8988T (cell line): ENCODE data around the gene ADAM19.

Experiments used
- DNase-seq: peaks from one replicate; pipeline ENCODE4 v3.0.0; 2011

The ADAM19 gene

DNA sequence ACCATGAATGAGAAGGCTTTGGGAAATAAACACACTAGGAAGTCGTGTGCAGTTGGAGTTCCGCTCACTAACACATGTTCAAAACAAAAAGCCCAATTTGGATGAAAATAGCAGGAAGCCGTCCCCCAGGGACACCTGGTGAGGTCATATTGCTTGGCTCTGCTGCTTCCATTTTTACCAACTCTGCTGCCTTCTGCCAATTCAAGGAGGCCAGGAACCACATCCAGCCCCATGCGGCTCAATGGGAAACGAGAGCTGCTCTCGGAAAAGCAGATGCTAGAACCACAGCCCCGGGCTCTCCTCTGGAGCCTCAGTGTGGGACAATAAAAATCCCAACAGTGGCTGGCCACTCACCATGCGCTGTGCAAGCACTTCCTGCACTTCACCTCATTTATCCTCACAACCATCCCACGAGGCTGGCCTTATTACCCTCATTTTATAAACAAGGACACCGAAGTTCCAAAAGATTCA lies 13.4 kb downstream of the ADAM19 start:
- DNase-seq: no peak

DNA sequence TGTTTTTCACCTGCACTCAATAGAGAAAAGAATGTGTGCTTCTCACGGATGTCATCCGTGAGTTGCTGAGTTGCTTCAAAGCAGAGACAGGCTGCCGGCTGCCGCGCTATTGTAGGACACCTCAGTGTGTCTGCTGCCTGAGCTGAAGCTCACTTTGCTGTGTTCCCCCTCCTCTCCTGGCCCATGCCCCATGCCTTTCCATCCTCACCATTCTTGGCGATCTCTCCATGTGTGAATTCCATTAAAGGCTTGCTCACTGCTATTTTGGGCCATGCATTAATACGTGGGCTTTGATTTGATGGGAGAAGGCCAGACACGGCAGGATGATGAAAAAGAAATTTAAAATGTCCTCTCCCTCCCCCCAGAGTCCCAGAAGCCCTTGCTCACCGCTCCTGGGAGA lies 14.5 kb downstream of the ADAM19 start:
- DNase-seq: no peak

GRCh38 chr5:157559301-157559700 lies 16.3 kb downstream of the ADAM19 start:
- DNase-seq: no peak

DNA sequence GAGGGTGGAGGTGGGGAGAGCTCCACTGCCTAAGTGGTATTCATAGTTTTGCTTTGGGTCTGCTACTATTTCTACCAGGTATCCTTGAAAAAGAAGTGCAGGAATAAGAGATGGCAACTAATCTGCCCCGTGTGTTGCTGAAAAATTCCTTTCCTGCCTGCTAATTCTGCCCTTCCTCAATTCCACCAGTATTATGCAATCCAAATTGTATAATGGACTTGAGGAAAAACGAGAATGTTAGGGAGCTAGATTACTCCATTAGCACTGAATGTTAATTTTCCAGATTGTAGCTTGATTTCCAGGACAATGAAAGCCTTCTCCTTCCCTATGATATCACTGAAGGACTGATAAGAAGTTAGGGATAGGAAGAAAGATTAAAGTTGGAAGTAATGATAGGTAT lies 16.9 kb downstream of the ADAM19 start:
- DNase-seq: no peak

DNA sequence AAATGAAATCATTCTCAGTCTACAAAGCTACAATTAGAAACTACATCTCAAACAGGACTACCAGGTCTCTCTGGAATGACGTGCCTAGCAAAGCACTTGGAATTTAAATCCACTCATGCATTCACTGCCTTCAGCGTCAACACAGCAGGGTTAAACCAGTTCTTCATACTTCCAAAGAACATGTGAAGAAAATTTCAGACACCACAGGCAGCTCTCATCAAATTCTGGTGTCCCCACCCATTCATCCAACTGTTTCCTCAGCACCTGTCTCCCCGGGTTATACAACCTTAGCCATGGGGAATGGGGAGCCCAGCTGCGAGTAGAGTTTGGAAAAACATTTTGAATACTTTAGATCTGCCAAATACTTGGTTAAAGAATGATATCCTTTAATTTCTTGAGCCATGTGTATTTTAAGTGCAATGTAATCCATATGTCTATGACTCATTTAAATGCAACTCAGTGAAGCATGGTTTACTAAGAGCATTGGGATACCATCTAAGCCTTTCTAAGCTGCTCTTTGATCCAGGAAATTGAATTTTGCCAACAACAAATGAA lies 17.5 kb downstream of the ADAM19 start:
- DNase-seq: no peak

DNA sequence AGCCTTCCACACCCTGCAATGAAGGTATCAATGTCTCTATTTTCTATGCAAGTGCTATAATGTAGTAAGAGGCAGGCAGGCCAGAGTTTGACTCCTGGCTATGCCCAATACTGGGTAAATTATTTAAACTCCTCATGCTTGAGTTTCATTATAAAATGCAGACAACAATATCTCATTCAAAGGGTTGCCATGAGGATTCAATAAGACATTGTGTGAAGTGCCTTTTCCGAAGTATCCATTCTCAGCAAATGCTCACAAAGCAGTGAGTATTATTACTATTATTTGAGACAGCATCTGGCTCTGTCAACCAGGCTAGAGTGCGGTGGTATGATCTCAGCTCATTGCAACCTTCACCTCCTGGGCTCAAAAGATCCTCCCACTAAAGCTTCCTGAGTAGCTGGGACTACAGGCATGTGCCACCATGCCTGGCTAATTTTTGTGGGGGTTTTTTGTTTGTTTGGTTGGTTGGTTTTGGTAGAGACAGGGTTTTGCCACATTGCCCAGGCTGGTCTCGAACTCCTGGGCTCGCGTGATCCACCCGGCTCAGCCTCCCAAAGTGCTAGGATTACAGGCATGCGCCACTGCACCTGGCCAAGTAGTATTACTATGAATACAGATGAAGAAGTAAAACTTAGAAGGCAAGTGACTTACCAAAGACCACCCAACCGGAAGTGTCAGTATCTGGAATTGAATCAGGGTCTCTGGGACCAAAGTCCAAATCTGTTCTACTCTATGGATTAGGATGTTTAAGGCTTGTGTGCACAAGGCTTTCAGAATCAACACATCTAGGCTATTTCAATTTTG lies 18.8 kb downstream of the ADAM19 start:
- no peak for DNase-seq

DNA sequence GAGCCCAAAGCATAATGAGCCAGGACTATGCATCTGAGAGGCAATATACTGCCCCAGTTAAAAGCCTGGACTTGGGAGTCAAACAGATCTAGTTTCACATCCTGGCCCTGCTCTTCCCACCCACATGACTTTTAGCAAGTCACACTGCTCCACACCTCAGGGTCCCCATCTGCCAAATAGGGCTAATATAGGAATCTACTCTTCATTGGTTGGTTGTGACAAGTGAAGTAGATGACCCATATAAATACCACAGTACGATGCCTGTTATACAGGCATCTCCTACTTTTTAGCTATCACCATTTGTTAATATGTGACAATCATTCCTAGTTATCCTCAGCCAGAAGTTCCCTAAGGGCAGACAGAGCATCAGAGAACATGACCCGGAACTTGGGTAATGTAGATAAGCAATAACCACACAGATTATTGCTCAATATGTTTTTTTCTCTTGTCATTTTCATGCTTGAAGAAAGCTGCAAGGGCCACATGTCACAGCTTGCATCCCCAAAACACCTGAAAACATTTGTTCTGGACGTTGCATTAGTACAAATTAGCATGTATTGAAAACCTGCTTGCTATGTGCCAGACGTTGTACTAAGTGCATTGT lies 20.4 kb downstream of the ADAM19 start:
- no peak for DNase-seq

GRCh38 chr5:157554179-157555036 lies 21.2 kb downstream of the ADAM19 start:
- no peak for DNase-seq

DNA sequence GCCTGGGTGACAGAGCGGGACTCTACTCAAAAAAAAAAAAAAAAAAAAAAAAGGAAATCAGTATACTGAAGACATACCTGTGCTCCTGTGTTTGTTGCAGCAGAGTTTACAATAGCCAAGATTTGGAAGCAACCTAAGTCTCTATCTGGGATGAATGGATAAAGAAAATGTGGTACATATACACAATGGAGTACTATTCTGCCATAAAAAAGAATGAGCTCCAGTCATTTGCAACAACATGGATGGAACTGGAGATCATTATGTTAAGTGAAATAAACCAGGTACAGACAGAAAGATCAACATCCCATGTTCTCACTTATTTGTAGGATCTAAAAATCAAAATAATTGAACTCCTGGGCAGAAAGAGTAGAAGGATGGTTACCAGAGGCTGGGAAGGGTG lies 22.9 kb downstream of the ADAM19 start:
- no peak for DNase-seq

- no peak for DNase-seq
Observed at GRCh38 chr5:157550663-157551062, 24.9 kb downstream of the ADAM19 start.

DNA sequence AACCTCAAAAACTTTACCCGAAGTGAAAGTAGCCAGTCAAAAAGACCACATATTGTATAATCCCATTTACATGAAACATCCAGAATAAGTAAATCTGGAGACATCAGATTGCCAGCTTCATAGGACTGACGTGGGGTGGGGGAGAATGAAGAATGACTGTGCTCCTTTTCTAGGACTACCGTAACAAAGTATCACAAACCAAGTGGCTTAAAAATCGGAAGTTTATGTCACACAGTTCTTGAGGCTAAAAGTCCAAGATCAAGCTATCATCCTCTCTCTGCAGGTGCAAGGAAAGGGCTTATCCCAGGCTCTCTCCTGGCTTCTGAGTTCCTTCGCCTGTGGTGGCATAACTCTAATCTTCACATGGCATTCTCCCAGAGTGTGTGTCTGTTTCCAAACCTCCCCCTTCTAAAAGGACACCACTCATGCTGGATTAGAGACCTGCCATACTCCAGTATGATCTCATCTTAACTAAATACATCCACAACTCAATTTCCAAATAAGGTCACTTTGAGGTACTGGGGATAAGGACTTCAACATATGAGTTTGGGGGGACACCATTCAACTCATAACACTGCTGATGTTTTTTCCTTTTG lies 25.5 kb downstream of the ADAM19 start:
- no peak for DNase-seq

- no peak for DNase-seq
Observed at GRCh38 chr5:157549283-157549629, 26.3 kb downstream of the ADAM19 start.

DNA sequence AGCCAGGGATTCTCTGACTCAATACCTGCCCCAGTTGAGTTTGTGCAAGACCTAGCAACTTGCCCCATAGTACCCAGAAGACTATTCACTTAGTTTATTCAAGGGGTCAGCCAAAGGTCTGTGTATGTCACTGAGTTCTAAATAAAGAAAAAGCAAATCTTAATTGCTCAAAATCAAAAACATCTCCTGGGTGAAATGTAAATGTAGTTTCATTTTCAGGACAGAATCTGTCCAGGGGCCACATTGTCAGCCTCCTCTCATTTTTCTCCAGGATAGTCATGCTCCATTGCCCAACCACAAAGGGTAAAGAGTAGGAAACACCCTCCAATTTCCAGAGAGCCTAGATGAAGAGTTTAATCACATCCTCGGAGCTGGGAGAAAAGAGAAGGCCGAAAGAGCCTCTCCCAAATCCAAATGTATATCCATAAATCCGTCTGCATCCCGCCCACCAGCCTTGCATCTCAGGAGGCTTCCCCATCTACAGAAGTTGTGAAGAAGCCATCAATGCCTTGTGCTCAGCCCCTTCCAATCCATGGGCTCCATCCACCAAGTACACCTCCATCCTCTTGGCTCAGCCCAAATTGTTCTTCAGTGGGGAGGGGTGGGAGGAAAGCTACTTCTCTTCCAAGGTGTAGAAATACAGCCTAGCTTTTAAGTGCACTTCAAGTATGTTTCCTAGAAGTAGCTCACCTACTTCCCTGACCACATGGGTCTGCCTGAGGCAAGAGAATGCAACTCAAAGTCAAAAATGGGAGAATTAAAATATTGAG lies 26.9 kb downstream of the ADAM19 start:
- no peak for DNase-seq

DNA sequence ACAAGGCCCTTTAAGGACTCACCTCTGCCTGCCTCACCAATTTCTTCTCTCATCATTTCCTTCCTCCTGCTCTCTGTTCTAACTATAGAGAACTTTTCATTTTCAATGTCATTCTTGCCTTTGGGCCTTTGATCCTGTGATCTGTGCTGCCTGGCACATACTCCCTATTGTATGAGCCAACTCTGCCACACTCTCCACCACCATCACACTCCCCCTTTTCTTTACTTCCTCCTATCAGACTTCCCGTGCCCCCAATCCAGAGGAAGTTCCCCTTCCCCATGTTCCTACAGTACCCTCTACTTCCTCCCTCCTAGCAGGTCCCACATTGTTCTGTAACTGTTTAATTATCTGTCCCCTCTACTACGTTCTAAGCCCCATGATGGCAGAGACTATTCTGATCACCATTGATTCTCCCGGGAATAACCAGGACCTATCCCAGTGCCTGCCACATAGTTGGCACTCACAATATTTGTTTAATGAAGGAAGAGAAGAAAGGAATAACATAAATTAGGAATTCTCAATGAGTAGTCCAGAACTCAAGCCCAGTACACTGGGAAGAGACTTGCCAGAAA lies 27.5 kb downstream of the ADAM19 start:
- no peak for DNase-seq

DNA sequence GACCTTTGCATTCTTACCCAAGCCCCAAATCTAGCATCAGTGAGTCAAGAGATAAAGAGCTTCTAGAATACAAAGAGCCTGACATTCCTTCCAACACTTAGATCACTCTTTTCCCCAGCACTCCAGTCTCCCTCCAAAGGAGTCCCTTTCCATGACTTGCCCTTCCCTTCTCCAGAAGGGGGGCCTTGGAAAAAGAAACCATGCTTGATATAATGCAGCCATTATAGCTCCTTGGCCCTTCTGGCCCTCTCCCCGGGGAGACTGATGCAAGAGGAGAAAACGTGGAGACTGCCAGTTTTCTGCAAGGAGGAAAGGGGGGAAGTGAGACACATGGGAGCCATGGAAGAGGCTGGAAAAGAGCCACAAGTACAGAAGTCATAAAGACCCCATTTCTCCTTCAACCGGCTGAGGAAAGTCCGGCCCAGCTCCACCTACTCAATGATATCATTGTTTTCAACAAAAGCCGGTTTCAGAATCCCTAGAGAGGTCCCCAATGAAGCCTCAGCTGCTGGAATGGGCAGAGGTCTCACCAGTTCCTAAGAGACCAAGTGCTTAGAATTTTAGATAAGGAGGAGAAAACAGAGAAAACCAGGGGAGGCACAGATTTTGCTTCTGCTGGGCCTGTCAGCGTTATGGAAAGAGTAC lies 29.0 kb downstream of the ADAM19 start:
- no peak for DNase-seq

DNA sequence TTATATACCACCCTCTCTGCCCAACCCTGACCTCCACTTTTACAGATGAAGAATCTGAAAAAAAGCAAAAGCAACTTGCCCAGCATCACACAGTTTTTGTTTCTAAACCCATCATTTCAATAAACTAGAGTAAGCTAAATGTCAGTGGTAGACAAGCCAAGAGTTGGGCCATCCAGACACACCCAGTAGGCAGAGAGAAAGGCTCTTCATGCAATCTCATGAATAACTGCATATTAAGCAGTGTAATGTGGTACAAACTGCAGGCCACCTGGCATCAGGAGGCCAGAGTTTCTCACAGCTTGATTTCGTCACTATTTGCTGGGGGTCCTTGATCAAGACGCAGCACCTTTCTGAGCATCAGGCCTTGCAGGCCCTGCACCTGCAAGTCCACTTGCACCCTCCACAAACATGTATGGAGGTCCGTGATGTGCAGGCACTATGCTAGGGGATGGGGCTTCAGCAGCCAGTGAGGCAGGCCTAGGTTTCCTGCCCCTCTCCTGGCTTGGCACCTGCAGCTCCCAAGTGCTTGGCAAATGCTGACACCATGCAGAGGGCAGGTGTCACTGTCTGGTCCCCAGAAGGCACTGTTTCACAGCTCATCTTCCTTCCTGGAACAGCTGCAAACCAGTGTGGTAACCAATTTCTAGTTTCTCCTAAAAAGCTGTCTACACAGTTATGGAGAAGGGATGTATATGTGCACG lies 29.8 kb downstream of the ADAM19 start:
- DNase-seq: no peak

- DNase-seq: no peak
Observed at GRCh38 chr5:157544623-157544989, 31.0 kb downstream of the ADAM19 start.

GRCh38 chr5:157543825-157544622 lies 31.6 kb downstream of the ADAM19 start:
- no peak for DNase-seq

DNA sequence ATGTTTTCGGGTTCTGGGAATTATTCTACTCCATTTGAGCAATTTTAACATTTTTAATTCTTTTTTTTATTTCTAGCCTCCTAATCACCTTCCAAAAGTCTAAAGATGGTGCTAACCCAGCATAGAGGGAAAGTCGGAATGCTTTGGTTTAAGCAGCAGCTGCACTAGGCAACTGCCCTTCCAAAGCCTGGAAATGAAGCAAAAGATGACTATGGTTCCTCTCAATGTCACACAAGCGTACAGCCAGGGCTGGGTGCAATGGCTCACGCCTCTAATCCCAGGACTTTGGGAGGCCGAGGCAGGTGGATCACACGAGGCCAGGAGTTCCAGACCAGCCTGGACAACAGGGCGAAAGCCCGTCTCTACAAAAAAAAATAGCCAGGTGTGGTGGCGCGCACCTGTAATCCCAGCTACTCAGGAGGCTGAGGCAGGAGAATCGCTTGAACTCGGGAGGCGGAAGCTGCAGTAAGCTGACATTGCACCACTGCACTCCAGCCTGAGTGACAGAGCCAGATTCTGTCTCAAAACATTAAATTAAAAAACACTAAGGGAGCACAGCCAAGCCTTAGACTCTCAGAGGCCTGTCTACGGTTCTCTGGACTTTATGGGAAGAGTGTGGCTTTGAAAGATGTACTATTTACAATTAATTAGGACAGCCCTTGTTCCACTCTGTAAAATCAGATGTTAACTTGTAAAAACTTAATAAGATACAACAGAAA lies 33.1 kb downstream of the ADAM19 start:
- DNase-seq: no peak
